Aorta (tissue), 5 donors: ENCODE measurements around the gene AKAP3. TPM values are rescaled to one million over a fixed set of nuclear protein-coding genes. Genes with fewer than 3 reads are reported as not detected.

Experiments used
- ATAC-seq: fragments of 200-7000 bp; cut with Tn5 transposase; one replicate; pipeline ENCODE4 v1.9.1; 2022; ENCODE audit warnings: moderate library complexity; ENCODE audit not compliant: low FRiP score
- DNase-seq, 2 donors: peaks; one replicate each; pipeline ENCODE4 v3.0.0-alpha.2; 2020
- H3K27ac ChIP-seq, 2 donors: one replicate each; pipeline ENCODE4 v1.5.1; 2013; ENCODE audit warnings: low read length in 2 of 2, mild to moderate bottlenecking in 2 of 2, moderate library complexity in 2 of 2, control low read depth in 1 of 2, inconsistent platforms in 1 of 2, low read depth in 1 of 2
- H3K27me3 ChIP-seq, 2 donors: one replicate each; pipeline ENCODE4 v1.6.1; 2013; ENCODE audit warnings: control low read depth in 1 of 2, low read length in 1 of 2, mild to moderate bottlenecking in 1 of 2, moderate library complexity in 1 of 2; ENCODE audit not compliant: insufficient read depth in 2 of 2, control insufficient read depth in 1 of 2
- H3K36me3 ChIP-seq, 2 donors: one replicate each; pipeline ENCODE4 v1.6.1; 2013; ENCODE audit warnings: control low read depth in 1 of 2, low read length in 1 of 2, mild to moderate bottlenecking in 1 of 2; ENCODE audit not compliant: insufficient read depth in 2 of 2, control insufficient read depth in 1 of 2
- H3K4me1 ChIP-seq, 2 donors: one replicate each; pipeline ENCODE4 v1.6.1; 2013; ENCODE audit warnings: low read length in 2 of 2, control low read depth in 1 of 2, mild to moderate bottlenecking in 1 of 2, moderate library complexity in 1 of 2; ENCODE audit not compliant: insufficient read depth in 2 of 2, control insufficient read depth in 1 of 2
- H3K4me3 ChIP-seq, 2 donors: one replicate each; pipeline ENCODE4 v1.5.1; 2013; ENCODE audit warnings: low read length in 2 of 2, control low read depth in 1 of 2, mild to moderate bottlenecking in 1 of 2
- H3K9me3 ChIP-seq: one replicate; pipeline ENCODE4 v1.6.1; 2013; ENCODE audit warnings: mild to moderate bottlenecking, low read length; ENCODE audit not compliant: control insufficient read depth
- WGBS, 2 donors: extraction: QIAGEN DNeasy Blood & Tissue Kit; methylation state at CpG; one replicate each; pipeline ENCODE4 v1.1.7; 2013; 5-methylcytosine and 5-hydroxymethylcytosine counted together
- intact Hi-C, 2 donors: fragments of 100-400 bp; cut with DNase I; formaldehyde crosslinking; loops; one replicate each; pipeline versions ENCODE4 v1.14.2 to v1.15.0; 2022
- long read RNA-seq, 2 donors: library from polyadenylated mRNA; unstranded; transcript quantifications; one replicate each; pipeline ENCODE4 v2.0.0, GENCODE V29; 2020 to 2021
- polyA plus RNA-seq, 2 donors: library from polyadenylated mRNA; stranded (reverse); fragments of 200-250 nt; gene quantifications; one replicate each; pipeline ENCODE4 v1.2.3, GENCODE V29; 2013
- total RNA-seq, 2 donors: library from RNA; stranded (reverse); fragmentation: NEBNext Ultra II Directional; extraction: Animal tissue kit (Norgen Biotek cat#: 25700); gene quantifications; one replicate each; pipeline ENCODE4 v1.2.1, GENCODE V29; 2021
- donor health status: healthy with polysubstance abuse.
- donor health status: Bipolar disorder and iron deficiency.
- donor health status: DM: no; HTN: no; CAD: no.
- donor health status: DM: no; HTN: no; CAD: no.
- donor health status: DM: yes; HTN: yes; CAD: no.

The AKAP3 gene
- total RNA-seq, result 1 to 10 TPM in 1 of 2 donors, under 1 TPM in 1; 0.68 to 1.4 TPM
- under 1 TPM; 0.50 to 0.51 TPM for polyA plus RNA-seq
- long read RNA-seq, donor 1, result 0 reads
- long read RNA-seq, donor 2, result 0 reads

- Histone ChIP-seq H3K4me1 (peaks cover 0 to 8% of the 10 kb centered on the region in 2 donors), H3K4me3 (peak within 1 kb of the TSS; percentile 83 to 98), H3K27me3 (no peaks in the 10 kb centered on the region), H3K36me3 (no peaks in the 10 kb centered on the region), H3K27ac (peak within 1 kb of the TSS; percentile 6 to 67), H3K9me3 (no peaks in the 10 kb centered on the region)
- 0% methylated on average over 39 of the region's 39 CpGs for WGBS, 2 donors
- intact Hi-C loops, result no loop called here
- peak; percentile 82 to 90 for DNase-seq
- peak; percentile 95 for ATAC-seq
Observed at GRCh38 chr12:4648501-4649357, at the start of gene AKAP3, which contains the start of gene NDUFA9. TSS of gene AKAP3 (minus strand) at chr12:4649051. CDS start at chr12:4638196, 10,855 bp downstream. TSS of gene NDUFA9 (plus strand) at chr12:4649114. CDS start at chr12:4649127, 13 bp downstream.

- Histone ChIP-seq H3K4me1 (no peaks in the 10 kb centered on the region), H3K27ac (no peak overlapping the region), H3K27me3 (no peaks in the 10 kb centered on the region), H3K9me3 (no peaks in the 10 kb centered on the region), H3K36me3 (peaks cover 2 to 12% of the 10 kb centered on the region in 2 donors), H3K4me3 (no peak overlapping the region)
- 96 to 97% methylated on average over 5 of the region's 5 CpGs for WGBS, 2 donors
- ATAC-seq (no peak), DNase-seq (no peak)
- intact Hi-C loops, result no loop called here
Observed at GRCh38 chr12:4690760-4691159, 41.9 kb upstream of the AKAP3 start.

GRCh38 chr12:4685317-4685716 is 36.5 kb upstream of the AKAP3 start:
- WGBS, 2 donors, result 85 to 89% methylated on average over 8 of the region's 8 CpGs
- Histone ChIP-seq H3K4me3 (no peak overlapping the region), H3K36me3 (peaks cover 0 to 17% of the 10 kb centered on the region in 2 donors), H3K27me3 (no peaks in the 10 kb centered on the region), H3K4me1 (no peaks in the 10 kb centered on the region), H3K27ac (no peak overlapping the region), H3K9me3 (no peaks in the 10 kb centered on the region)
- no peak for DNase-seq
- intact Hi-C loops, result no loop called here
- no peak for ATAC-seq

- Histone ChIP-seq H3K27ac (no peak overlapping the region), H3K4me3 (no peak overlapping the region), H3K36me3 (peaks cover 0 to 16% of the 10 kb centered on the region in 2 donors), H3K4me1 (no peaks in the 10 kb centered on the region), H3K9me3 (no peaks in the 10 kb centered on the region), H3K27me3 (no peaks in the 10 kb centered on the region)
- intact Hi-C loops, result no loop called here
- ATAC-seq, result no peak
- no peak for DNase-seq
- 96 to 97% methylated on average over 3 of the region's 3 CpGs for WGBS, 2 donors
Observed at GRCh38 chr12:4681732-4682131, 32.9 kb upstream of the AKAP3 start.

GRCh38 chr12:4679711-4680110 is 30.9 kb upstream of the AKAP3 start:
- DNase-seq (no peak), ATAC-seq (no peak)
- 90 to 92% methylated on average over 2 of the region's 2 CpGs for WGBS, 2 donors
- Histone ChIP-seq H3K27me3 (no peaks in the 10 kb centered on the region), H3K9me3 (no peaks in the 10 kb centered on the region), H3K27ac (no peak overlapping the region), H3K36me3 (peaks cover 0 to 7% of the 10 kb centered on the region in 2 donors), H3K4me1 (no peaks in the 10 kb centered on the region), H3K4me3 (no peak overlapping the region)
- intact Hi-C loops, result no loop called here

GRCh38 chr12:4665236-4665635 is 16.4 kb upstream of the AKAP3 start:
- WGBS, 2 donors, result 93 to 97% methylated on average over 3 of the region's 3 CpGs
- intact Hi-C loops, result no loop called here
- Histone ChIP-seq H3K4me3 (no peak overlapping the region), H3K36me3 (peaks cover 16 to 25% of the 10 kb centered on the region in 2 donors), H3K4me1 (no peaks in the 10 kb centered on the region), H3K27ac (no peak overlapping the region), H3K27me3 (no peaks in the 10 kb centered on the region), H3K9me3 (no peaks in the 10 kb centered on the region)
- no peak for ATAC-seq
- DNase-seq, result no peak

- intact Hi-C loops, result no loop called here
- no peak for ATAC-seq
- no peaks in the 10 kb centered on the region for H3K4me1 ChIP-seq
- H3K9me3 ChIP-seq, result no peaks in the 10 kb centered on the region
- H3K27ac ChIP-seq, result no peak overlapping the region
- 62 to 90% methylated on average over 3 of the region's 3 CpGs for WGBS, 2 donors
- H3K27me3 ChIP-seq, result no peaks in the 10 kb centered on the region
- H3K36me3 ChIP-seq, result peaks cover 26 to 29% of the 10 kb centered on the region in 2 donors
- DNase-seq, result no peak
- H3K4me3 ChIP-seq, result no peak overlapping the region
Observed at GRCh38 chr12:4663971-4664505, 15.2 kb upstream of the AKAP3 start.

- peaks cover 4 to 10% of the 10 kb centered on the region in 2 donors for H3K36me3 ChIP-seq
- no peak for DNase-seq
- WGBS, 2 donors, result 70 to 73% methylated on average over 2 of the region's 2 CpGs
Observed at GRCh38 chr12:4653691-4654090, 4.8 kb upstream of the AKAP3 start.

More at GRCh38 chr12:4653691-4654090, 4.8 kb upstream of the AKAP3 start:
- Histone ChIP-seq H3K4me3 (no peak overlapping the region), H3K4me1 (peaks cover 0 to 3% of the 10 kb centered on the region in 2 donors), H3K27ac (no peak overlapping the region), H3K27me3 (no peaks in the 10 kb centered on the region), H3K9me3 (no peaks in the 10 kb centered on the region)
- intact Hi-C loops, result no loop called here
- ATAC-seq, result no peak
